WTC11 (cell line): ENCODE results near the gene ZFAND3. TPM values are rescaled to one million over a fixed set of nuclear protein-coding genes. Genes with fewer than 3 reads are reported as not detected.

Experiments used
- ATAC-seq: fragments of 200-7000 bp; cut with Tn5 transposase; 2 replicates; pipeline ENCODE4 v1.10.0; 2021; ENCODE audit warnings: mild to moderate bottlenecking, moderate library complexity
- CTCF ChIA-PET: fragments of 300-600 bp; sonication (Branson Sonifier 250); formaldehyde crosslinking; loops from one replicate; lab custom pipeline; 2021; ENCODE audit warnings: antibody characterized with exemption; lab: Charles Lee
- POLR2A ChIA-PET: fragments of 350-600 bp; sonication (Branson Sonifier 250); formaldehyde crosslinking; loops from one replicate; lab custom pipeline; 2021; ENCODE audit warnings: antibody characterized with exemption; lab: Charles Lee
- DNase-seq: peaks from one replicate; pipeline ENCODE4 v3.0.0; 2021; ENCODE audit warnings: low spot score
- H3K27ac Mint-ChIP-seq: 2 replicates; pipeline ENCODE4 v1.8.0; 2021; ENCODE audit warnings: mixed read lengths
- H3K27me3 Mint-ChIP-seq: 2 replicates; pipeline ENCODE4 v1.8.0; 2021; ENCODE audit warnings: low read depth, mild to moderate bottlenecking, moderate library complexity, mixed read lengths
- H3K36me3 Mint-ChIP-seq: 2 replicates; pipeline ENCODE4 v1.8.0; 2021; ENCODE audit warnings: mixed read lengths
- H3K4me1 Mint-ChIP-seq: 2 replicates; pipeline ENCODE4 v1.8.0; 2022; ENCODE audit warnings: mixed read lengths
- H3K4me3 Mint-ChIP-seq: 2 replicates; pipeline ENCODE4 v1.8.0; 2021; ENCODE audit warnings: mild to moderate bottlenecking, moderate library complexity, mixed read lengths
- H3K9me3 Mint-ChIP-seq: 2 replicates; pipeline ENCODE4 v1.8.0; 2021; ENCODE audit warnings: mixed read lengths
- CREM ChIP-seq: sonication (generic); formaldehyde crosslinking; IDR thresholded peaks from 2 replicates; pipeline ENCODE4 v1.8.1; 2022; ENCODE audit warnings: mild to moderate bottlenecking, missing genetic modification reagents, moderate library complexity
- ELF4 ChIP-seq: sonication (generic); formaldehyde crosslinking; IDR thresholded peaks from 2 replicates; pipeline ENCODE4 v1.8.1; 2022; ENCODE audit warnings: low read depth, mild to moderate bottlenecking, moderate library complexity, missing genetic modification reagents
- ETV6 ChIP-seq: sonication (generic); formaldehyde crosslinking; IDR thresholded peaks from 2 replicates; pipeline ENCODE4 v1.8.1; 2022; ENCODE audit warnings: mild to moderate bottlenecking, missing genetic modification reagents
- FOXK1 ChIP-seq: sonication (generic); formaldehyde crosslinking; IDR thresholded peaks from 2 replicates; pipeline ENCODE4 v1.8.0; 2022; ENCODE audit warnings: mild to moderate bottlenecking, moderate library complexity, missing genetic modification reagents
- GRHL2 ChIP-seq: fragments of 250-450 bp; sonication (Bioruptor Pico); IDR thresholded peaks from 2 replicates; pipeline ENCODE4 v1.8.0; 2022; ENCODE audit warnings: mild to moderate bottlenecking, moderate library complexity; ENCODE audit not compliant: insufficient replicate concordance, severe bottlenecking
- JUN ChIP-seq: sonication (generic); formaldehyde crosslinking; IDR thresholded peaks from 2 replicates; pipeline ENCODE4 v1.8.0; 2023; ENCODE audit warnings: mild to moderate bottlenecking, missing genetic modification reagents
- NR2C2 ChIP-seq: sonication (generic); formaldehyde crosslinking; IDR thresholded peaks from 2 replicates; pipeline ENCODE4 v1.8.0; 2022; ENCODE audit warnings: mild to moderate bottlenecking, missing genetic modification reagents
- SMAD3 ChIP-seq: sonication (generic); formaldehyde crosslinking; IDR thresholded peaks from 2 replicates; pipeline ENCODE4 v1.8.0; 2022; ENCODE audit warnings: missing genetic modification reagents, mild to moderate bottlenecking, borderline replicate concordance
- TEAD4 ChIP-seq: sonication (generic); formaldehyde crosslinking; IDR thresholded peaks from 2 replicates; pipeline ENCODE4 v1.8.0; 2022; ENCODE audit warnings: mild to moderate bottlenecking, missing genetic modification reagents
- ZNF121 ChIP-seq: sonication (generic); formaldehyde crosslinking; IDR thresholded peaks from 2 replicates; pipeline ENCODE4 v1.8.0; 2023; ENCODE audit warnings: missing genetic modification reagents
- ZNF232 ChIP-seq: sonication (generic); formaldehyde crosslinking; IDR thresholded peaks from 2 replicates; pipeline ENCODE4 v1.8.0; 2022; ENCODE audit warnings: mild to moderate bottlenecking, missing genetic modification reagents
- ZNF671 ChIP-seq: fragments of 250-450 bp; sonication (Bioruptor Pico); IDR thresholded peaks from 2 replicates; pipeline ENCODE4 v1.8.0; 2021; ENCODE audit warnings: mild to moderate bottlenecking
- total RNA-seq: library from RNA; stranded (reverse); gene quantifications from 3 replicates; pipeline ENCODE4 v1.2.3, GENCODE V29; 2021
- TF ChIP-seq, protein P1 (sequence below): sonication (generic); formaldehyde crosslinking; IDR thresholded peaks from 2 replicates; pipeline ENCODE4 v1.8.1; 2022; ENCODE audit warnings: low read depth, missing genetic modification reagents, borderline replicate concordance
- TF ChIP-seq, protein P2 (sequence below): fragments of 250-450 bp; sonication (Bioruptor Pico); IDR thresholded peaks from 2 replicates; pipeline ENCODE4 v1.9.0; 2021; ENCODE audit warnings: mild to moderate bottlenecking
- TF ChIP-seq, protein P3 (sequence below): sonication (generic); formaldehyde crosslinking; IDR thresholded peaks from 2 replicates; pipeline ENCODE4 v1.8.0; 2022; ENCODE audit warnings: missing genetic modification reagents
- TF ChIP-seq, protein P4 (sequence below): sonication (generic); formaldehyde crosslinking; IDR thresholded peaks from 2 replicates; pipeline ENCODE4 v1.8.1; 2023; ENCODE audit warnings: mild to moderate bottlenecking, missing genetic modification reagents, moderate library complexity
- TF ChIP-seq, protein P5 (sequence below): fragments of 250-450 bp; sonication (Bioruptor Pico); IDR thresholded peaks from 2 replicates; pipeline ENCODE4 v1.8.0; 2021; ENCODE audit warnings: mild to moderate bottlenecking
- TF ChIP-seq, protein P6 (sequence below): fragments of 250-450 bp; sonication (Bioruptor Pico); conservative IDR thresholded peaks from 2 replicates; pipeline ENCODE4 v1.9.0; 2021; ENCODE audit warnings: mild to moderate bottlenecking
- TF ChIP-seq, protein P7 (sequence below): fragments of 250-450 bp; sonication (Bioruptor Pico); IDR thresholded peaks from 2 replicates; pipeline ENCODE4 v1.9.0; 2021; ENCODE audit warnings: mild to moderate bottlenecking
- TF ChIP-seq, protein P8 (sequence below): sonication (generic); formaldehyde crosslinking; IDR thresholded peaks from 2 replicates; pipeline ENCODE4 v1.8.1; 2023; ENCODE audit warnings: mild to moderate bottlenecking, missing genetic modification reagents, moderate library complexity

ZFAND3 gene
- total RNA-seq, 1 experiment from 2014 or later = 50.3 TPM

DNA sequence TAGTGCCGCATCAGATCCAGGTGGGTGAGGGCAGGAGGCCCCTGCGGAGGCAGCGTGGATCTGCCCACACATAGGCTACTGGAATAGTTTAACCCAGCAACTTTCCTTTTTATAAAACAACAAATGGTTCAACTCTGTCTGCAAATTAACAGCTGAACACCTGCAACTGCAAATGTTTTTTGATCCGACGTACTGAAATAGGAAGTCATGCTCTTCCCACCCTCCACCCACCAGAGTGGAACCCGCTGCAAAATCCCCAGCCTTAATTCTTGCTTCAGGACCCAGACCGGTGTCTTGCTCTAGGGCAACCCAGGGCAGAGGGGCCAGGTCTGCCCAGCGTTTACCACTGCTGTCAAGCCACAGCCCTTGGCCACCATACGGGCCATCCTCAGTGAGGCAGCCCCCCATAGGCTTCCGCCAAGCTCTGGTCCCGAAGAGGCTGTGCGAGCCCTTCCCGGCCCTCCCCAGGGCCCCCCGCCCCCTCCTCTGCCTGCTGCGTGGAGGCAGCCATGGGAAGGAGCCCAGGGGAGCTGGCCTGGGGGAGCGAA lies 334.3 kb downstream of the ZFAND3 start:
- CTCF ChIA-PET = no interaction called here
- TF ChIP-seq FOXK1 (no peak), ZNF671 (CRISPR knock-in tag) (no peak), CREM (CRISPR knock-in tag) (no peak), GRHL2 (CRISPR knock-in tag) (no peak), SMAD3 (CRISPR knock-in tag) (no peak), NR2C2 (CRISPR knock-in tag) (no peak), ETV6 (CRISPR knock-in tag) (no peak), JUN (no peak), ZNF121 (no peak), ELF4 (CRISPR knock-in tag) (no peak), TEAD4 (CRISPR knock-in tag) (no peak)
- TF ChIP-seq, protein P1, sequence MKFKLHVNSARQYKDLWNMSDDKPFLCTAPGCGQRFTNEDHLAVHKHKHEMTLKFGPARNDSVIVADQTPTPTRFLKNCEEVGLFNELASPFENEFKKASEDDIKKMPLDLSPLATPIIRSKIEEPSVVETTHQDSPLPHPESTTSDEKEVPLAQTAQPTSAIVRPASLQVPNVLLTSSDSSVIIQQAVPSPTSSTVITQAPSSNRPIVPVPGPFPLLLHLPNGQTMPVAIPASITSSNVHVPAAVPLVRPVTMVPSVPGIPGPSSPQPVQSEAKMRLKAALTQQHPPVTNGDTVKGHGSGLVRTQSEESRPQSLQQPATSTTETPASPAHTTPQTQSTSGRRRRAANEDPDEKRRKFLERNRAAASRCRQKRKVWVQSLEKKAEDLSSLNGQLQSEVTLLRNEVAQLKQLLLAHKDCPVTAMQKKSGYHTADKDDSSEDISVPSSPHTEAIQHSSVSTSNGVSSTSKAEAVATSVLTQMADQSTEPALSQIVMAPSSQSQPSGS (CRISPR knock-in tag) = no peak
- TF ChIP-seq, protein P2, sequence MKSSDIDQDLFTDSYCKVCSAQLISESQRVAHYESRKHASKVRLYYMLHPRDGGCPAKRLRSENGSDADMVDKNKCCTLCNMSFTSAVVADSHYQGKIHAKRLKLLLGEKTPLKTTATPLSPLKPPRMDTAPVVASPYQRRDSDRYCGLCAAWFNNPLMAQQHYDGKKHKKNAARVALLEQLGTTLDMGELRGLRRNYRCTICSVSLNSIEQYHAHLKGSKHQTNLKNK (CRISPR knock-in tag) = no peak
- TF ChIP-seq, protein P3, sequence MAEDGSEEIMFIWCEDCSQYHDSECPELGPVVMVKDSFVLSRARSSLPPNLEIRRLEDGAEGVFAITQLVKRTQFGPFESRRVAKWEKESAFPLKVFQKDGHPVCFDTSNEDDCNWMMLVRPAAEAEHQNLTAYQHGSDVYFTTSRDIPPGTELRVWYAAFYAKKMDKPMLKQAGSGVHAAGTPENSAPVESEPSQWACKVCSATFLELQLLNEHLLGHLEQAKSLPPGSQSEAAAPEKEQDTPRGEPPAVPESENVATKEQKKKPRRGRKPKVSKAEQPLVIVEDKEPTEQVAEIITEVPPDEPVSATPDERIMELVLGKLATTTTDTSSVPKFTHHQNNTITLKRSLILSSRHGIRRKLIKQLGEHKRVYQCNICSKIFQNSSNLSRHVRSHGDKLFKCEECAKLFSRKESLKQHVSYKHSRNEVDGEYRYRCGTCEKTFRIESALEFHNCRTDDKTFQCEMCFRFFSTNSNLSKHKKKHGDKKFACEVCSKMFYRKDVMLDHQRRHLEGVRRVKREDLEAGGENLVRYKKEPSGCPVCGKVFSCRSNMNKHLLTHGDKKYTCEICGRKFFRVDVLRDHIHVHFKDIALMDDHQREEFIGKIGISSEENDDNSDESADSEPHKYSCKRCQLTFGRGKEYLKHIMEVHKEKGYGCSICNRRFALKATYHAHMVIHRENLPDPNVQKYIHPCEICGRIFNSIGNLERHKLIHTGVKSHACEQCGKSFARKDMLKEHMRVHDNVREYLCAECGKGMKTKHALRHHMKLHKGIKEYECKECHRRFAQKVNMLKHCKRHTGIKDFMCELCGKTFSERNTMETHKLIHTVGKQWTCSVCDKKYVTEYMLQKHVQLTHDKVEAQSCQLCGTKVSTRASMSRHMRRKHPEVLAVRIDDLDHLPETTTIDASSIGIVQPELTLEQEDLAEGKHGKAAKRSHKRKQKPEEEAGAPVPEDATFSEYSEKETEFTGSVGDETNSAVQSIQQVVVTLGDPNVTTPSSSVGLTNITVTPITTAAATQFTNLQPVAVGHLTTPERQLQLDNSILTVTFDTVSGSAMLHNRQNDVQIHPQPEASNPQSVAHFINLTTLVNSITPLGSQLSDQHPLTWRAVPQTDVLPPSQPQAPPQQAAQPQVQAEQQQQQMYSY = no peak
- TF ChIP-seq, protein P4, sequence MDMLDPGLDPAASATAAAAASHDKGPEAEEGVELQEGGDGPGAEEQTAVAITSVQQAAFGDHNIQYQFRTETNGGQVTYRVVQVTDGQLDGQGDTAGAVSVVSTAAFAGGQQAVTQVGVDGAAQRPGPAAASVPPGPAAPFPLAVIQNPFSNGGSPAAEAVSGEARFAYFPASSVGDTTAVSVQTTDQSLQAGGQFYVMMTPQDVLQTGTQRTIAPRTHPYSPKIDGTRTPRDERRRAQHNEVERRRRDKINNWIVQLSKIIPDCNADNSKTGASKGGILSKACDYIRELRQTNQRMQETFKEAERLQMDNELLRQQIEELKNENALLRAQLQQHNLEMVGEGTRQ (CRISPR knock-in tag) = no peak
- TF ChIP-seq, protein P5, sequence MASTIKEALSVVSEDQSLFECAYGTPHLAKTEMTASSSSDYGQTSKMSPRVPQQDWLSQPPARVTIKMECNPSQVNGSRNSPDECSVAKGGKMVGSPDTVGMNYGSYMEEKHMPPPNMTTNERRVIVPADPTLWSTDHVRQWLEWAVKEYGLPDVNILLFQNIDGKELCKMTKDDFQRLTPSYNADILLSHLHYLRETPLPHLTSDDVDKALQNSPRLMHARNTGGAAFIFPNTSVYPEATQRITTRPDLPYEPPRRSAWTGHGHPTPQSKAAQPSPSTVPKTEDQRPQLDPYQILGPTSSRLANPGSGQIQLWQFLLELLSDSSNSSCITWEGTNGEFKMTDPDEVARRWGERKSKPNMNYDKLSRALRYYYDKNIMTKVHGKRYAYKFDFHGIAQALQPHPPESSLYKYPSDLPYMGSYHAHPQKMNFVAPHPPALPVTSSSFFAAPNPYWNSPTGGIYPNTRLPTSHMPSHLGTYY (CRISPR knock-in tag) = no peak
- TF ChIP-seq, all 79 proteins: peak for 0
- DNase-seq (peak; percentile 9), ATAC-seq (no peak; the same call in 1 of the 2 replicates)
- H3K9me3 Mint-ChIP-seq = no peaks in the 10 kb centered on the region
- POLR2A ChIA-PET = no interaction called here
- H3K4me3 Mint-ChIP-seq = no peak overlapping the region
- H3K4me1 Mint-ChIP-seq = peaks cover 15% of the 10 kb centered on the region
- H3K27ac Mint-ChIP-seq = no peak overlapping the region; the same call in 1 of the 2 replicates
- H3K27me3 Mint-ChIP-seq = no peaks in the 10 kb centered on the region
- no peaks in the 10 kb centered on the region for H3K36me3 Mint-ChIP-seq

DNA sequence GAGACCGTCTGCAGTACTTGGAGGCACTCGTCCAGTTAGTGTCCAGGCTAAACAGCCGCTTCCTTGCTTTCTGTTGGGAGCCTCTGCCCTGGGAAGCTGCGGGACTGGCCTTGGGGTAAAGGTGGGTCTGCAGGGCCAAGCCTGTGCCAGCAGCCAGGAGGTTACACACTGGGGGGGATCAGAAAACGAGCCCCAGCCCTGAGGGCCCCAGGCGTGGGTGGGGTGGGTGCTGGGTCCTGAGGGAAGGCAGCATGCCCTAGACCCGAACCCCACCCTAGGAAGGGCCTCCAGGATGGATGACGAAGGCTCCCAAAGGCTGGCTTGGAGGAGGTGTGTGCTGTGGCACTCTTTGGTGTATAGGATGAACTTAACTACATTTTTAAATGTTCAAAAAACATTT lies 335.2 kb downstream of the ZFAND3 start:
- Mint-ChIP-seq H3K27ac (0 out of 2 replicates have a peak overlapping the region, but pooled peaks have one; percentile 2), H3K9me3 (no peaks in the 10 kb centered on the region)
- CTCF ChIA-PET = no interaction called here
- TF ChIP-seq, protein P6, sequence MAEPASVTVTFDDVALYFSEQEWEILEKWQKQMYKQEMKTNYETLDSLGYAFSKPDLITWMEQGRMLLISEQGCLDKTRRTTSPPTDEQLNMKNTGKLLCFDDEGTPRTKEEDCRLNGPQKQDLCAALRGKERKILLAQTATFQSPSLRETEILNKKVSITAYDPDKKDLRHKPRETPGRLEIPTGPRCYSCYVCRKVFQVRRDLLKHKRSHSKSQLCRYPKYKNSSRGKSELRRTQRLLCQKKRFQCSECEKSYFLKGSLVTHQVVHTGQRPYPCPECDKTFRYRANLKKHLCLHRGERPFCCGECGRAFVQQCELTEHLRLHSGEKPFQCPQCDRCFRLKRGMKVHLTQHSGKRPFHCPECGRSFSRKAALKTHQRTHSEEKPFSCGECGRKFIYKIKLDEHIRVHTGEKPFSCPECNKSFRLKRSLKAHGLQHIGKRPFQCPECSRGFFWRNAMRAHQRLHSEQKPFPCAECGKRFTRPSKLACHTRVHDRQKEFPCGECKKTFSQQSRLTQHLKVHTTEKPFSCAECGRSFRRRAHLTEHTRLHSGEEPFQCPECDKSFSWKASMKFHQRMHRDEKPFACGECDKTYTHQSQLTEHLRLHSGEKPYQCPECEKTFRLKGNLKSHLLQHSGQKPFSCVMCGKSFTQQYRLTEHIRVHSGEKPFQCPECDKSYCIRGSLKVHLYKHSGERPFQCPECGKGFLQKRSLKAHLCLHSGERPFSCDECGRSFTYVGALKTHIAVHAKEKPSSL (CRISPR knock-in tag) = no peak
- no peak for TF ChIP-seq ZNF232 (CRISPR knock-in tag)
- TF ChIP-seq CREM (CRISPR knock-in tag) = no peak
- TF ChIP-seq, protein P7, sequence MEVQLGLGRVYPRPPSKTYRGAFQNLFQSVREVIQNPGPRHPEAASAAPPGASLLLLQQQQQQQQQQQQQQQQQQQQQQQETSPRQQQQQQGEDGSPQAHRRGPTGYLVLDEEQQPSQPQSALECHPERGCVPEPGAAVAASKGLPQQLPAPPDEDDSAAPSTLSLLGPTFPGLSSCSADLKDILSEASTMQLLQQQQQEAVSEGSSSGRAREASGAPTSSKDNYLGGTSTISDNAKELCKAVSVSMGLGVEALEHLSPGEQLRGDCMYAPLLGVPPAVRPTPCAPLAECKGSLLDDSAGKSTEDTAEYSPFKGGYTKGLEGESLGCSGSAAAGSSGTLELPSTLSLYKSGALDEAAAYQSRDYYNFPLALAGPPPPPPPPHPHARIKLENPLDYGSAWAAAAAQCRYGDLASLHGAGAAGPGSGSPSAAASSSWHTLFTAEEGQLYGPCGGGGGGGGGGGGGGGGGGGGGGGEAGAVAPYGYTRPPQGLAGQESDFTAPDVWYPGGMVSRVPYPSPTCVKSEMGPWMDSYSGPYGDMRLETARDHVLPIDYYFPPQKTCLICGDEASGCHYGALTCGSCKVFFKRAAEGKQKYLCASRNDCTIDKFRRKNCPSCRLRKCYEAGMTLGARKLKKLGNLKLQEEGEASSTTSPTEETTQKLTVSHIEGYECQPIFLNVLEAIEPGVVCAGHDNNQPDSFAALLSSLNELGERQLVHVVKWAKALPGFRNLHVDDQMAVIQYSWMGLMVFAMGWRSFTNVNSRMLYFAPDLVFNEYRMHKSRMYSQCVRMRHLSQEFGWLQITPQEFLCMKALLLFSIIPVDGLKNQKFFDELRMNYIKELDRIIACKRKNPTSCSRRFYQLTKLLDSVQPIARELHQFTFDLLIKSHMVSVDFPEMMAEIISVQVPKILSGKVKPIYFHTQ (CRISPR knock-in tag) = no peak
- TF ChIP-seq, protein P8, sequence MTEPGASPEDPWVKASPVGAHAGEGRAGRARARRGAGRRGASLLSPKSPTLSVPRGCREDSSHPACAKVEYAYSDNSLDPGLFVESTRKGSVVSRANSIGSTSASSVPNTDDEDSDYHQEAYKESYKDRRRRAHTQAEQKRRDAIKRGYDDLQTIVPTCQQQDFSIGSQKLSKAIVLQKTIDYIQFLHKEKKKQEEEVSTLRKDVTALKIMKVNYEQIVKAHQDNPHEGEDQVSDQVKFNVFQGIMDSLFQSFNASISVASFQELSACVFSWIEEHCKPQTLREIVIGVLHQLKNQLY (CRISPR knock-in tag) = no peak
- TF ChIP-seq, protein P5 (CRISPR knock-in tag) = no peak
- TF ChIP-seq ELF4 (CRISPR knock-in tag) = no peak
- no peak for TF ChIP-seq ZNF121

More for the DNA sequence above, 335.2 kb downstream of the ZFAND3 start:
- POLR2A ChIA-PET = no interaction called here
- H3K27me3 Mint-ChIP-seq = no peaks in the 10 kb centered on the region
- ATAC-seq (no peak), DNase-seq (peak; percentile 9)
- H3K4me1 Mint-ChIP-seq = peaks cover 7% of the 10 kb centered on the region
- H3K36me3 Mint-ChIP-seq = no peaks in the 10 kb centered on the region
- no peak overlapping the region for H3K4me3 Mint-ChIP-seq
